ENCODE results near the gene PTPN5. TPM values are rescaled to one million over a fixed set of nuclear protein-coding genes. Genes with fewer than 3 reads are reported as not detected.

Gene PTPN5
- total and polyA plus RNA-seq, 2 donors, result 0.09 to 0.46 TPM

- Histone ChIP-seq H3K4me1 (ENCODE audit: control insufficient read depth in 2 of 2, insufficient read depth in 2 of 2, low read length in 2 of 2) (no peaks in the 10 kb centered on the region), H3K27ac (ENCODE audit: low read depth in 1 of 2, low read length in 1 of 2) (no peak overlapping the region), H3K9me3 (ENCODE audit: control insufficient read depth in 2 of 2, insufficient read depth in 1 of 2, low read length in 1 of 2) (no peaks in the 10 kb centered on the region), H3K27me3 (ENCODE audit: control insufficient read depth in 2 of 2, insufficient read depth in 1 of 2, low read length in 1 of 2) (peaks cover 0 to 3% of the 10 kb centered on the region in 2 donors), H3K36me3 (ENCODE audit: control insufficient read depth in 2 of 2, insufficient read depth in 2 of 2, low read length in 1 of 2) (no peaks in the 10 kb centered on the region), H3K4me3 (ENCODE audit: low read length in 2 of 2) (no peak overlapping the region)
- no peak for DNase-seq (ENCODE audit: low read depth in 6 of 9, low spot score in 9 of 9)
- 89% methylated on average over 5 of the region's 5 CpGs for WGBS
Measured at GRCh38 chr11:18768978-18769377, 22.6 kb downstream of the PTPN5 start.

GRCh38 chr11:18768472-18768901 lies 23.1 kb downstream of the PTPN5 start:
- no peaks in the 10 kb centered on the region for H3K36me3 ChIP-seq (ENCODE audit: control insufficient read depth in 2 of 2, insufficient read depth in 2 of 2, low read length in 1 of 2)
- WGBS, result 83% methylated on average over 4 of the region's 4 CpGs

GRCh38 chr11:18766015-18766414 lies 25.6 kb downstream of the PTPN5 start:
- WGBS, result 98% methylated on average over 2 of the region's 2 CpGs
- no peaks in the 10 kb centered on the region for H3K9me3 ChIP-seq (ENCODE audit: control insufficient read depth in 2 of 2, insufficient read depth in 1 of 2, low read length in 1 of 2)
- no peak overlapping the region for H3K27ac ChIP-seq (ENCODE audit: low read depth in 1 of 2, low read length in 1 of 2)
- no peaks in the 10 kb centered on the region for H3K4me1 ChIP-seq (ENCODE audit: control insufficient read depth in 2 of 2, insufficient read depth in 2 of 2, low read length in 2 of 2)
- H3K36me3 ChIP-seq (ENCODE audit: control insufficient read depth in 2 of 2, insufficient read depth in 2 of 2, low read length in 1 of 2), result no peaks in the 10 kb centered on the region
- DNase-seq (ENCODE audit: low read depth in 6 of 9, low spot score in 9 of 9), result no peak
- no peaks in the 10 kb centered on the region for H3K27me3 ChIP-seq (ENCODE audit: control insufficient read depth in 2 of 2, insufficient read depth in 1 of 2, low read length in 1 of 2)
- no peak overlapping the region for H3K4me3 ChIP-seq (ENCODE audit: low read length in 2 of 2)

More at GRCh38 chr11:18768472-18768901, 23.1 kb downstream of the PTPN5 start:
- no peak overlapping the region for H3K4me3 ChIP-seq (ENCODE audit: low read length in 2 of 2)
- DNase-seq (ENCODE audit: low read depth in 6 of 9, low spot score in 9 of 9), result no peak
- peaks cover 0 to 3% of the 10 kb centered on the region in 2 donors for H3K27me3 ChIP-seq (ENCODE audit: control insufficient read depth in 2 of 2, insufficient read depth in 1 of 2, low read length in 1 of 2)
- no peaks in the 10 kb centered on the region for H3K9me3 ChIP-seq (ENCODE audit: control insufficient read depth in 2 of 2, insufficient read depth in 1 of 2, low read length in 1 of 2)
- no peaks in the 10 kb centered on the region for H3K4me1 ChIP-seq (ENCODE audit: control insufficient read depth in 2 of 2, insufficient read depth in 2 of 2, low read length in 2 of 2)
- H3K27ac ChIP-seq (ENCODE audit: low read depth in 1 of 2, low read length in 1 of 2), result no peak overlapping the region

GRCh38 chr11:18765554-18765953 lies 26.0 kb downstream of the PTPN5 start:
- WGBS, result 82% methylated on average over 6 of the region's 6 CpGs
- Histone ChIP-seq H3K27me3 (ENCODE audit: control insufficient read depth in 2 of 2, insufficient read depth in 1 of 2, low read length in 1 of 2) (no peaks in the 10 kb centered on the region), H3K4me3 (ENCODE audit: low read length in 2 of 2) (no peak overlapping the region), H3K36me3 (ENCODE audit: control insufficient read depth in 2 of 2, insufficient read depth in 2 of 2, low read length in 1 of 2) (no peaks in the 10 kb centered on the region), H3K9me3 (ENCODE audit: control insufficient read depth in 2 of 2, insufficient read depth in 1 of 2, low read length in 1 of 2) (no peaks in the 10 kb centered on the region), H3K4me1 (ENCODE audit: control insufficient read depth in 2 of 2, insufficient read depth in 2 of 2, low read length in 2 of 2) (no peaks in the 10 kb centered on the region), H3K27ac (ENCODE audit: low read depth in 1 of 2, low read length in 1 of 2) (no peak overlapping the region)
- no peak for DNase-seq (ENCODE audit: low read depth in 6 of 9, low spot score in 9 of 9)

GRCh38 chr11:18761741-18762140 lies 29.9 kb downstream of the PTPN5 start:
- no peak for DNase-seq (ENCODE audit: low read depth in 6 of 9, low spot score in 9 of 9)
- H3K9me3 ChIP-seq (ENCODE audit: control insufficient read depth in 2 of 2, insufficient read depth in 1 of 2, low read length in 1 of 2), result no peaks in the 10 kb centered on the region
- H3K4me1 ChIP-seq (ENCODE audit: control insufficient read depth in 2 of 2, insufficient read depth in 2 of 2, low read length in 2 of 2), result no peaks in the 10 kb centered on the region
- no peak overlapping the region for H3K4me3 ChIP-seq (ENCODE audit: low read length in 2 of 2)
- H3K27ac ChIP-seq (ENCODE audit: low read depth in 1 of 2, low read length in 1 of 2), result no peak overlapping the region
- no peaks in the 10 kb centered on the region for H3K36me3 ChIP-seq (ENCODE audit: control insufficient read depth in 2 of 2, insufficient read depth in 2 of 2, low read length in 1 of 2)
- no peaks in the 10 kb centered on the region for H3K27me3 ChIP-seq (ENCODE audit: control insufficient read depth in 2 of 2, insufficient read depth in 1 of 2, low read length in 1 of 2)
- WGBS, result 91% methylated on average over 11 of the region's 11 CpGs

- Histone ChIP-seq H3K4me3 (ENCODE audit: low read length in 2 of 2) (no peak overlapping the region), H3K4me1 (ENCODE audit: control insufficient read depth in 2 of 2, insufficient read depth in 2 of 2, low read length in 2 of 2) (no peaks in the 10 kb centered on the region), H3K27ac (ENCODE audit: low read depth in 1 of 2, low read length in 1 of 2) (no peak overlapping the region), H3K36me3 (ENCODE audit: control insufficient read depth in 2 of 2, insufficient read depth in 2 of 2, low read length in 1 of 2) (no peaks in the 10 kb centered on the region), H3K9me3 (ENCODE audit: control insufficient read depth in 2 of 2, insufficient read depth in 1 of 2, low read length in 1 of 2) (no peaks in the 10 kb centered on the region), H3K27me3 (ENCODE audit: control insufficient read depth in 2 of 2, insufficient read depth in 1 of 2, low read length in 1 of 2) (no peaks in the 10 kb centered on the region)
- 90% methylated on average over 3 of the region's 3 CpGs for WGBS
- DNase-seq (ENCODE audit: low read depth in 6 of 9, low spot score in 9 of 9), result no peak
Measured at GRCh38 chr11:18761144-18761543, 30.5 kb downstream of the PTPN5 start.

GRCh38 chr11:18757811-18758210 lies 33.8 kb downstream of the PTPN5 start:
- Histone ChIP-seq H3K4me1 (ENCODE audit: control insufficient read depth in 2 of 2, insufficient read depth in 2 of 2, low read length in 2 of 2) (no peaks in the 10 kb centered on the region), H3K4me3 (ENCODE audit: low read length in 2 of 2) (no peak overlapping the region), H3K36me3 (ENCODE audit: control insufficient read depth in 2 of 2, insufficient read depth in 2 of 2, low read length in 1 of 2) (no peaks in the 10 kb centered on the region), H3K9me3 (ENCODE audit: control insufficient read depth in 2 of 2, insufficient read depth in 1 of 2, low read length in 1 of 2) (no peaks in the 10 kb centered on the region), H3K27me3 (ENCODE audit: control insufficient read depth in 2 of 2, insufficient read depth in 1 of 2, low read length in 1 of 2) (no peaks in the 10 kb centered on the region), H3K27ac (ENCODE audit: low read depth in 1 of 2, low read length in 1 of 2) (no peak overlapping the region)
- WGBS, result 83% methylated on average over 3 of the region's 3 CpGs
- no peak for DNase-seq (ENCODE audit: low read depth in 6 of 9, low spot score in 9 of 9)

- DNase-seq (ENCODE audit: low read depth in 6 of 9, low spot score in 9 of 9), result no peak
- H3K9me3 ChIP-seq (ENCODE audit: control insufficient read depth in 2 of 2, insufficient read depth in 1 of 2, low read length in 1 of 2), result no peaks in the 10 kb centered on the region
- no peak overlapping the region for H3K27ac ChIP-seq (ENCODE audit: low read depth in 1 of 2, low read length in 1 of 2)
- no peaks in the 10 kb centered on the region for H3K27me3 ChIP-seq (ENCODE audit: control insufficient read depth in 2 of 2, insufficient read depth in 1 of 2, low read length in 1 of 2)
- no peaks in the 10 kb centered on the region for H3K4me1 ChIP-seq (ENCODE audit: control insufficient read depth in 2 of 2, insufficient read depth in 2 of 2, low read length in 2 of 2)
- H3K4me3 ChIP-seq (ENCODE audit: low read length in 2 of 2), result no peak overlapping the region
- WGBS, result 97% methylated on average over 2 of the region's 2 CpGs
- no peaks in the 10 kb centered on the region for H3K36me3 ChIP-seq (ENCODE audit: control insufficient read depth in 2 of 2, insufficient read depth in 2 of 2, low read length in 1 of 2)
Measured at GRCh38 chr11:18756889-18757288, 34.7 kb downstream of the PTPN5 start.

GRCh38 chr11:18754308-18754707 lies 37.3 kb downstream of the PTPN5 start:
- 96% methylated on average over 5 of the region's 5 CpGs for WGBS
- H3K9me3 ChIP-seq (ENCODE audit: control insufficient read depth in 2 of 2, insufficient read depth in 1 of 2, low read length in 1 of 2), result no peaks in the 10 kb centered on the region

GRCh38 chr11:18752502-18752901 lies 39.1 kb downstream of the PTPN5 start:
- H3K4me3 ChIP-seq (ENCODE audit: low read length in 2 of 2), result no peak overlapping the region
- no peaks in the 10 kb centered on the region for H3K9me3 ChIP-seq (ENCODE audit: control insufficient read depth in 2 of 2, insufficient read depth in 1 of 2, low read length in 1 of 2)
- WGBS, result 93% methylated on average over 3 of the region's 3 CpGs
- no peak for DNase-seq (ENCODE audit: low read depth in 6 of 9, low spot score in 9 of 9)
- H3K27me3 ChIP-seq (ENCODE audit: control insufficient read depth in 2 of 2, insufficient read depth in 1 of 2, low read length in 1 of 2), result peaks cover 0 to 2% of the 10 kb centered on the region in 2 donors
- H3K4me1 ChIP-seq (ENCODE audit: control insufficient read depth in 2 of 2, insufficient read depth in 2 of 2, low read length in 2 of 2), result no peaks in the 10 kb centered on the region
- no peaks in the 10 kb centered on the region for H3K36me3 ChIP-seq (ENCODE audit: control insufficient read depth in 2 of 2, insufficient read depth in 2 of 2, low read length in 1 of 2)
- no peak overlapping the region for H3K27ac ChIP-seq (ENCODE audit: low read depth in 1 of 2, low read length in 1 of 2)

More at GRCh38 chr11:18754308-18754707, 37.3 kb downstream of the PTPN5 start:
- no peak for DNase-seq (ENCODE audit: low read depth in 6 of 9, low spot score in 9 of 9)
- H3K27me3 ChIP-seq (ENCODE audit: control insufficient read depth in 2 of 2, insufficient read depth in 1 of 2, low read length in 1 of 2), result peaks cover 0 to 2% of the 10 kb centered on the region in 2 donors
- H3K27ac ChIP-seq (ENCODE audit: low read depth in 1 of 2, low read length in 1 of 2), result no peak overlapping the region
- no peaks in the 10 kb centered on the region for H3K36me3 ChIP-seq (ENCODE audit: control insufficient read depth in 2 of 2, insufficient read depth in 2 of 2, low read length in 1 of 2)
- H3K4me1 ChIP-seq (ENCODE audit: control insufficient read depth in 2 of 2, insufficient read depth in 2 of 2, low read length in 2 of 2), result no peaks in the 10 kb centered on the region
- no peak overlapping the region for H3K4me3 ChIP-seq (ENCODE audit: low read length in 2 of 2)
